NT2/D1 (cell line): ENCODE data around the gene SLIT1.

Source experiments
- YY1 ChIP-seq: IDR thresholded peaks from 2 replicates; pipeline ENCODE4 v1.6.1; 2011; ENCODE audit not compliant: insufficient read length, insufficient read depth
- ZNF274 ChIP-seq: IDR thresholded peaks from 2 replicates; pipeline ENCODE4 v1.6.1; 2011; ENCODE audit warnings: mild to moderate bottlenecking, low read depth, low read length

GRCh38 chr10:97131181-97131628 is 54.6 kb downstream of the SLIT1 start:
- TF ChIP-seq ZNF274 (no peak), YY1 (no peak)
